B cell (primary cell): ENCODE results near the gene ATN1. TPM values are rescaled to one million over a fixed set of nuclear protein-coding genes. Genes with fewer than 3 reads are reported as not detected.

ENCODE experiments used
- ATAC-seq: fragments of 200-7000 bp; cut with Tn5 transposase; one replicate; pipeline ENCODE4 v1.10.0; 2021; ENCODE audit warnings: low read depth, mild to moderate bottlenecking, moderate number of reproducible peaks, moderate library complexity
- CTCF ChIA-PET: fragments of 350-600 bp; sonication (Branson Sonifier 250); formaldehyde crosslinking; loops from one replicate; lab custom pipeline; 2021; ENCODE audit warnings: antibody characterized with exemption, inconsistent platforms; lab: Charles Lee
- POLR2A ChIA-PET: fragments of 350-600 bp; sonication (Branson Sonifier 250); formaldehyde crosslinking; loops from one replicate; lab custom pipeline; 2021; ENCODE audit warnings: antibody characterized with exemption; lab: Charles Lee
- DNase-seq: peaks from one replicate; pipeline ENCODE4 v3.0.0; 2013
- H2AFZ ChIP-seq: 2 replicates; pipeline ENCODE4 v1.6.1; 2012; ENCODE audit warnings: mild to moderate bottlenecking, low read depth, low read length; ENCODE audit not compliant: insufficient read depth, poor library complexity, severe bottlenecking
- H3K27ac ChIP-seq, 2 donors: 1 replicate in 1 of 2; 2 replicates in 1 of 2; pipeline ENCODE4 v1.5.1; 2012 to 2013; ENCODE audit warnings: low read length in 2 of 2, mild to moderate bottlenecking in 2 of 2, moderate library complexity in 1 of 2
- H3K27me3 ChIP-seq, 4 experiments: fragments of 200-600 bp in 1 of 4; sonication (generic) in 1 of 4; replicated peaks in 1 of 4; 1 replicate in 2 of 4; 2 replicates in 2 of 4; pipeline versions ENCODE4 v1.6.1 to v1.7.0; 2013 to 2016; ENCODE audit warnings: low read length in 3 of 4, mild to moderate bottlenecking in 2 of 4, mixed read lengths in 1 of 4, moderate library complexity in 1 of 4; ENCODE audit not compliant: insufficient read depth in 4 of 4, control insufficient read depth in 3 of 4; ENCODE audit errors: control extremely low read depth in 1 of 4
- H3K36me3 ChIP-seq, 2 experiments: replicated peaks in 1 of 2; 1 replicate in 1 of 2; 2 replicates in 1 of 2; pipeline versions ENCODE4 v1.6.1 to v1.7.1; 2013; ENCODE audit warnings: low read length in 1 of 2; ENCODE audit not compliant: insufficient read depth in 2 of 2, control insufficient read depth in 1 of 2; ENCODE audit errors: control extremely low read depth in 1 of 2, extremely low read depth in 1 of 2
- H3K4me1 ChIP-seq, 2 donors: fragments of 200-600 bp in 1 of 2; sonication (generic) in 1 of 2; 1 replicate in 1 of 2; 2 replicates in 1 of 2; pipeline versions ENCODE4 v1.5.1 to v1.6.1; 2013 to 2017; ENCODE audit warnings: low read length in 2 of 2; ENCODE audit not compliant: control insufficient read depth in 2 of 2, insufficient read depth in 2 of 2
- H3K4me2 ChIP-seq: replicated peaks from 2 replicates; pipeline ENCODE3; 2012; ENCODE audit warnings: mild to moderate bottlenecking, low read depth, low read length; ENCODE audit not compliant: poor library complexity, severe bottlenecking
- H3K4me3 ChIP-seq, 5 experiments: fragments of 200-600 bp in 1 of 5; sonication (generic) in 1 of 5; 1 replicate in 3 of 5; 2 replicates in 2 of 5; pipeline versions ENCODE4 v1.5.1 to v1.7.0; 2011 to 2016; ENCODE audit warnings: low read length in 4 of 5, mild to moderate bottlenecking in 4 of 5, low read depth in 2 of 5, control low read depth in 1 of 5, moderate library complexity in 1 of 5; ENCODE audit not compliant: insufficient read depth in 1 of 5; ENCODE audit errors: control extremely low read depth in 1 of 5, extremely low read depth in 1 of 5
- H3K79me2 ChIP-seq: fragments of 200-600 bp; sonication (generic); one replicate; pipeline ENCODE4 v1.6.0; 2016; ENCODE audit warnings: low read length; ENCODE audit not compliant: control insufficient read depth, insufficient read depth
- H3K9ac ChIP-seq: fragments of 200-600 bp; sonication (generic); 2 replicates; pipeline ENCODE4 v1.6.1; 2017; ENCODE audit warnings: mild to moderate bottlenecking, low read length, moderate library complexity
- H3K9me3 ChIP-seq, 3 donors: one replicate each; pipeline versions ENCODE4 v1.6.1 to v1.7.1; 2013; ENCODE audit warnings: low read length in 2 of 3; ENCODE audit not compliant: control insufficient read depth in 2 of 3, insufficient read depth in 1 of 3; ENCODE audit errors: control extremely low read depth in 1 of 3
- H4K20me1 ChIP-seq: 2 replicates; pipeline ENCODE4 v1.6.0; 2012; ENCODE audit warnings: mild to moderate bottlenecking, low read length; ENCODE audit not compliant: insufficient read depth, control insufficient read depth, poor library complexity, severe bottlenecking
- H3K27ac Mint-ChIP-seq: one replicate; pipeline ENCODE4 v1.8.0; 2021; ENCODE audit warnings: mixed read lengths
- H3K27me3 Mint-ChIP-seq: one replicate; pipeline ENCODE4 v1.8.0; 2021; ENCODE audit warnings: mixed read lengths
- H3K4me1 Mint-ChIP-seq: one replicate; pipeline ENCODE4 v1.8.0; 2021; ENCODE audit warnings: mixed read lengths
- H3K4me3 Mint-ChIP-seq: one replicate; pipeline ENCODE4 v1.8.0; 2021; ENCODE audit warnings: mixed read lengths
- H3K9me3 Mint-ChIP-seq: one replicate; pipeline ENCODE4 v1.8.0; 2022; ENCODE audit warnings: mixed read lengths; ENCODE audit not compliant: insufficient read depth
- CTCF ChIP-seq: fragments of 200-600 bp; IDR thresholded peaks from one replicate; pipeline ENCODE4 v1.8.0; 2022; ENCODE audit warnings: antibody characterized with exemption, mild to moderate bottlenecking
- EZH2 ChIP-seq: IDR thresholded peaks from 2 replicates; pipeline ENCODE4 v1.6.1; 2012; ENCODE audit warnings: borderline replicate concordance, low read depth, mild to moderate bottlenecking, moderate library complexity, low read length; ENCODE audit not compliant: insufficient read depth, poor library complexity, severe bottlenecking
- WGBS: methylation state at CpG from one replicate; pipeline ENCODE4 v1.1.5; 2013; ENCODE audit warnings: missing lambda C conversion rate; ENCODE audit not compliant: insufficient coverage; 5-methylcytosine and 5-hydroxymethylcytosine counted together
- intact Hi-C: fragments of 100-400 bp; cut with micrococcal nuclease; formaldehyde crosslinking; loops from one replicate; pipeline ENCODE4 v1.10.0; 2022
- polyA plus RNA-seq: library from polyadenylated mRNA; depleted of rRNA; stranded (reverse); fragments of >200 nt; gene quantifications from 2 replicates; pipeline ENCODE4 v1.2.3, GENCODE V29; 2012
- total RNA-seq, 2 donors: library from RNA; stranded (reverse); fragments of 120-200 nt in 1 of 2; gene quantifications; 1 replicate in 1 of 2; 2 replicates in 1 of 2; pipeline versions ENCODE4 v1.2.3 to v1.2.4, GENCODE V29; 2013 to 2022

Gene ATN1
- total and polyA plus RNA-seq, 2 donors (not counting 1 experiment from before 2014, with no cell fraction given): 21.0 to 50.8 TPM

- DNase-seq (no peak), ATAC-seq (no peak)
- H3K9me3 Mint-ChIP-seq: no peaks in the 10 kb centered on the region
- peaks cover 0 to 18% of the 10 kb centered on the region in 2 experiments for H3K36me3 ChIP-seq
- TF ChIP-seq EZH2: no peak
- TF ChIP-seq CTCF: peak; percentile 22
- peaks cover 39% of the 10 kb centered on the region for H3K4me1 Mint-ChIP-seq
- H3K9me3 ChIP-seq: no peaks in the 10 kb centered on the region
- ChIA-PET CTCF (interaction anchor here (0.7 to 16.6 kb wide), 18 partner anchors 8 to 249 kb away, joined by 3 to 944 read pairs (median 8); partner anchors contain the start of genes ENO2, MLF2, PTPN6 and SPSB2), POLR2A (interaction anchor here (0.6 to 18.5 kb wide), 12 partner anchors 9 to 186 kb away, joined by 3 to 662 read pairs (median 5); partner anchors contain the start of genes ATN1, LPCAT3, LRRC23 and MLF2)
- no peaks in the 10 kb centered on the region for H4K20me1 ChIP-seq
- H3K4me3 ChIP-seq: peak overlapping the region in 2 of 5 experiments; percentile 7 to 38
- H3K27ac ChIP-seq: peak overlapping the region; percentile 88 to 91
- peak overlapping the region; percentile 63 for H2AFZ ChIP-seq
- intact Hi-C loops: loop anchor here (1.0 to 5.0 kb wide), 4 partner anchors 14 to 86 kb away; partner anchors contain the start of genes CDCA3, EMG1, PHB2 and SPSB2
- no peaks in the 10 kb centered on the region for H3K27me3 Mint-ChIP-seq
- H3K9ac ChIP-seq: no peak overlapping the region
- peaks cover 24 to 40% of the 10 kb centered on the region in 2 donors for H3K4me1 ChIP-seq
- peak overlapping the region; percentile 87 for H3K4me3 Mint-ChIP-seq
- H3K4me2 ChIP-seq: peak overlapping the region; percentile 97
- H3K27ac Mint-ChIP-seq: peak overlapping the region; percentile 97
- WGBS: 91% methylated on average over 32 of the region's 32 CpGs
- no peaks in the 10 kb centered on the region for H3K27me3 ChIP-seq
- H3K79me2 ChIP-seq: peaks cover 20% of the 10 kb centered on the region
Measured at GRCh38 chr12:6938353-6939190, 10.8 kb downstream of the ATN1 start.
